Fibroblast of pulmonary artery (primary cell): ENCODE results near the gene SAP25.

Experiments
- DNase-seq: peaks from one replicate; pipeline ENCODE4 v3.0.0-alpha.2; 2010; ENCODE audit warnings: low read depth
- H3K4me3 ChIP-seq: replicated peaks from 2 replicates; pipeline ENCODE4 v1.5.1; 2011; ENCODE audit warnings: low read depth, mild to moderate bottlenecking, control low read depth, low read length, moderate library complexity
- TF ChIP-seq, protein P1 (sequence below): IDR thresholded peaks from 2 replicates; pipeline ENCODE4 v1.5.1; 2011; ENCODE audit warnings: mild to moderate bottlenecking, control low read depth, low read length, inconsistent platforms; ENCODE audit errors: missing control alignments

The SAP25 gene

GRCh38 chr7:100573691-100574361 is at the start of gene SAP25:
Gene SAP25 (minus strand): TSS chr7:100573900. CDS start chr7:100573742, 158 bp downstream.
- TF ChIP-seq, protein P1, sequence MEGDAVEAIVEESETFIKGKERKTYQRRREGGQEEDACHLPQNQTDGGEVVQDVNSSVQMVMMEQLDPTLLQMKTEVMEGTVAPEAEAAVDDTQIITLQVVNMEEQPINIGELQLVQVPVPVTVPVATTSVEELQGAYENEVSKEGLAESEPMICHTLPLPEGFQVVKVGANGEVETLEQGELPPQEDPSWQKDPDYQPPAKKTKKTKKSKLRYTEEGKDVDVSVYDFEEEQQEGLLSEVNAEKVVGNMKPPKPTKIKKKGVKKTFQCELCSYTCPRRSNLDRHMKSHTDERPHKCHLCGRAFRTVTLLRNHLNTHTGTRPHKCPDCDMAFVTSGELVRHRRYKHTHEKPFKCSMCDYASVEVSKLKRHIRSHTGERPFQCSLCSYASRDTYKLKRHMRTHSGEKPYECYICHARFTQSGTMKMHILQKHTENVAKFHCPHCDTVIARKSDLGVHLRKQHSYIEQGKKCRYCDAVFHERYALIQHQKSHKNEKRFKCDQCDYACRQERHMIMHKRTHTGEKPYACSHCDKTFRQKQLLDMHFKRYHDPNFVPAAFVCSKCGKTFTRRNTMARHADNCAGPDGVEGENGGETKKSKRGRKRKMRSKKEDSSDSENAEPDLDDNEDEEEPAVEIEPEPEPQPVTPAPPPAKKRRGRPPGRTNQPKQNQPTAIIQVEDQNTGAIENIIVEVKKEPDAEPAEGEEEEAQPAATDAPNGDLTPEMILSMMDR = no peak
- DNase-seq = no peak
- H3K4me3 ChIP-seq = no peak within 1 kb of the TSS

DNA sequence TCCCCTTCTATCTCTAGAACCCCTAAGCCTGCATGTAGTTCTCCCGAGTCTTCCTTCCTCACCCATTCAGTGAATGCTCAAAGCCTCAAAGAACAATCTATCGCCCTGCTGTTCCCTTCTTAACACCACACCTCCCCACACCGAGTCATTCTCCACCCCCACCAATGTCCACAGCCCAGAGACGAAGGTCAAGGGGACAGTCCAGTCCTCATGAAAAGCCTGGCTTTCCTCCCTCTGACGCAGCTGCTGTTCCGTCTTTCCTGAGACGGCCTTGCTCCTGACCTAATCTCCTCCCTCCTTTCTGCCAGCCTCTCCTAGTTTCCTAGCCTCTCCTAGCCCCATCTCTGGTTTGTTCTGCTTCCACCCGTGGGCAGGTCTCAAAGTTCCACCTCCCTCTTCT is 47.9 kb upstream of the SAP25 start:
- H3K4me3 ChIP-seq = no peak overlapping the region
- no peak for DNase-seq
- TF ChIP-seq, protein P1 = no peak

DNA sequence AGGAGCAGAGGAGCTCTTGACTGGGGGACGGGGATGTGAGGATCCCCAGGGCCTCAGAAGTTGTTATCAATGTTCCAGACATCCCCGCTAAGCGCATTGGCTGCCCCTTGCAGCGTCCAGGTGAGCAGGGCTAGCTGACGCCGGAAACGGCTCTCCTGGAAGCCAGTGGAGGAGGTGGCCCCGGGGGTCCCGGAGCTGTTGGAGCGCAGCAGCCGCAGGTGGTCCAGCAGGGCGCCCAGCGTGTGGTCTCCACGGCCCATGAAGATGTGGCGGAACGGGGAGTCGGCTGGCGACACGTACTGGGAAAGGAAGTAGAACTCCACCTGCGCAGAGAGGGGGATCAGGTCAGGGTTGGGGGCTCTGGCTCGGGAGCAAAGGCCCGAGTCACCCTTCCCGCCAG is 47.1 kb upstream of the SAP25 start:
- no peak overlapping the region for H3K4me3 ChIP-seq
- DNase-seq = no peak
- TF ChIP-seq, protein P1 = no peak

- TF ChIP-seq, protein P1 = no peak
- no peak for DNase-seq
- no peak overlapping the region for H3K4me3 ChIP-seq
These were observed 46.5 kb upstream of the SAP25 start for GRCh38 chr7:100620239-100620638.

GRCh38 chr7:100614308-100614861 is 40.7 kb upstream of the SAP25 start:
- TF ChIP-seq, protein P1 = no peak
- no peak overlapping the region for H3K4me3 ChIP-seq
- no peak for DNase-seq

GRCh38 chr7:100613412-100614175 is 39.9 kb upstream of the SAP25 start:
- H3K4me3 ChIP-seq = peak overlapping the region; percentile 76
- DNase-seq = no peak
- TF ChIP-seq, protein P1 = no peak
